Heart left ventricle (tissue), 13 donors: ENCODE data around the gene BSND.

ENCODE experiments used
- CTCF ChIP-seq, 12 donors: fragments of 200-600 bp; sonication (generic) in 4 of 12; IDR thresholded peaks; one replicate each; pipeline versions ENCODE4 v1.5.0 to v1.8.0; 2018 to 2022; ENCODE audit warnings: antibody characterized with exemption in 12 of 12, mild to moderate bottlenecking in 5 of 12
- POLR2A ChIP-seq, 2 donors: fragments of 450-650 bp; IDR thresholded peaks; one replicate each; pipeline ENCODE4 v1.6.1; 2017; ENCODE audit warnings: antibody characterized with exemption in 2 of 2, mild to moderate bottlenecking in 2 of 2, moderate library complexity in 2 of 2
- donor health status: ischemic (EF 13 %, LVEDD 7.1; RV severe dilation, severe dysfunction).
- donor health status: DM: no; HTN: yes; CAD: no.
- donor health status: DM: no; HTN: no; CAD: no.
- donor health status: ischemic (EF 25% LVEDD 6.9; RV normal size, moderate dysfunction).
- donor health status: ischemic (EF 25% LVEDD 5.7; RV mildly dilated, moderate dysfunction).
- donor health status: ischemic (EF 35%, LVEDD 5.7; RV mildly dilated, moderate dysfunction).
- donor health status: nonischemic (EF 11% LVEDD 7.7; RV severe dilation, severe dysfunction).
- donor health status: DM: yes; HTN: yes; CAD: no.
- donor health status: PGD.
- donor health status: ischemic (EF 29% LVEDD 5.4; RV normal size, mild dysfunction).
- donor health status: nonischemic (EF 23%, LVEDD 6.1; RV moderate dilation, normal function).

- TF ChIP-seq CTCF (IDR thresholded peaks at IDR 0.05) (no peak), POLR2A (IDR thresholded peaks at IDR 0.05) (no peak)
Measured at GRCh38 chr1:55061000-55061705, 62.4 kb downstream of the BSND start.
